ENCODE results near the gene APOL3.
"Not testable (repeated sequence)": the region's sequence is repeated elsewhere in the genome, so short reads cannot be mapped to it uniquely, and the experiment has no call there.

Gene APOL3

GRCh38 chr22:36160499-36160942 is at the start of gene APOL3:
Gene APOL3 (minus strand): TSS chr22:36160755. CDS start chr22:36149055, 11,700 bp downstream.
- DNase-seq = peak; percentile 69

- no peak for DNase-seq
Observed at GRCh38 chr22:36210224-36210623, 49.7 kb upstream of the APOL3 start.

- not testable (repeated sequence) for DNase-seq
Observed at GRCh38 chr22:36209488-36209908, 48.9 kb upstream of the APOL3 start.

- DNase-seq = no peak
Observed at GRCh38 chr22:36208914-36209313, 48.4 kb upstream of the APOL3 start.

- DNase-seq = no peak
Observed at GRCh38 chr22:36208162-36208765, 47.7 kb upstream of the APOL3 start.

GRCh38 chr22:36206255-36206654 is 45.7 kb upstream of the APOL3 start:
- DNase-seq = no peak

GRCh38 chr22:36205573-36205972 is 45.0 kb upstream of the APOL3 start:
- not testable (repeated sequence) for DNase-seq

- DNase-seq = no peak
Observed at GRCh38 chr22:36204632-36205015, 44.1 kb upstream of the APOL3 start.

- DNase-seq = no peak
Observed at GRCh38 chr22:36204001-36204631, 43.6 kb upstream of the APOL3 start.

GRCh38 chr22:36203441-36203840 is 42.9 kb upstream of the APOL3 start:
- DNase-seq = not testable (repeated sequence)

- not testable (repeated sequence) for DNase-seq
Observed at GRCh38 chr22:36202906-36203305, 42.4 kb upstream of the APOL3 start.

- no peak for DNase-seq
Observed at GRCh38 chr22:36201630-36202319, 41.2 kb upstream of the APOL3 start, which contains the start of gene APOL4. Gene APOL4 (minus strand): TSS chr22:36201809. CDS start chr22:36201734, 75 bp downstream.

- not testable (repeated sequence) for DNase-seq
Observed at GRCh38 chr22:36201025-36201424, 40.5 kb upstream of the APOL3 start.

GRCh38 chr22:36199001-36199551 is 38.5 kb upstream of the APOL3 start:
- DNase-seq = no peak

- DNase-seq = no peak
Observed at GRCh38 chr22:36198536-36198935, 38.0 kb upstream of the APOL3 start.

- DNase-seq = peak; percentile 28
Observed at GRCh38 chr22:36197514-36198146, 37.1 kb upstream of the APOL3 start.

GRCh38 chr22:36197065-36197440 is 36.5 kb upstream of the APOL3 start:
- no peak for DNase-seq

- DNase-seq = no peak
Observed at GRCh38 chr22:36196254-36197064, 35.9 kb upstream of the APOL3 start.

- DNase-seq = peak; percentile 40
Observed at GRCh38 chr22:36194971-36195370, 34.4 kb upstream of the APOL3 start.

- DNase-seq = no peak
Observed at GRCh38 chr22:36194385-36194784, 33.8 kb upstream of the APOL3 start.

- DNase-seq = no peak
Observed at GRCh38 chr22:36193577-36193976, 33.0 kb upstream of the APOL3 start.

GRCh38 chr22:36193171-36193570 is 32.6 kb upstream of the APOL3 start:
- no peak for DNase-seq
